GM19239 (cell line): ENCODE measurements around the gene ABCD4.
A peak's percentile ranks its signal among the peaks of the same experiment; 100 is the strongest.
"Not testable (repeated sequence)": the region's sequence is repeated elsewhere in the genome, so short reads cannot be mapped to it uniquely, and the experiment has no call there.

ENCODE experiments used
- DNase-seq: peaks from one replicate; pipeline ENCODE4 v3.0.0; 2011; ENCODE audit warnings: low spot score; ENCODE audit not compliant: insufficient read length
- FAIRE-seq: peaks from 2 replicates; lab custom pipeline; 2011; peaks lifted over from hg19 to GRCh38; lab: Jason Lieb, UNC

Gene ABCD4

DNA sequence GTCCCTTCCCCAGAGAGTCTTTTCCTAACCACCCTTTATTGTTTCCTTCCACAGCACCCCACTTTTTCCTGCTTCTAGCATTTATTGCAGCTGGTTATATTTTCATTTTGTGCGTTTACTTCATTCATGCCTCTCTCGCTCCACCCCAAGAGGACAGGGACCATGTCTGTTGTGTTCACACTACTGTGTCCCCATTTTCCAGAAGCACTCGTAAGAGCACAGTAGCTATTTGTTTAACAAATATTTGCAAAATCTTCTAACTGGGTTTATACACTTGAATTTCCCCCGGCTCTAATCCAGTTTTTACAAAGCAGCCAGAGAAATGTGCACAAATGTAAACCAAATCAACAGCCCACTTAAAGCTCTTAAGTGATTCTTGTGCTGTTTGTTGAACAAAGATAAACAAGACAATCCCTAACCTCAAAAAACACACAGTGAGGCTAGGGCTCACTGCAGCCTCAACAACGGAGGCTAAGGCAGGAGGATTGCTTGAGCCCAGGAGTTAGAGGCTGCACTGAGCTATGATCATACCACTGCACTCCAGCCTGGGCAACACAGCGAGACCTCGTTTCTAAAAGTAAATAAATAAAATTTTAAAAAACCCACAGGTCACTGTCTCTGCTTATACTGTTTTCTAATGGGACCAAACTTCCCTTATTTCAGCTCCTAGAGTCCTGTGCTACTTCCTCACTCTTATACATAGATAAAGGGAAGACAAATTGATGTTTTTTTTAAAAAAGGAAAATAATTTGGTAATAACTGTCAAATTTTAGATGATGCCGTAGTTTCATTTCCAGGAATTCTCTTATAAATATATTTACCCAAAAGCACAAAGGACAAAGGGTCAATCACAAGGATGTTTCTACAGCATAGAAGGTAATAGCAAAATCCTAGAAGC, 6.6 kb upstream of the ABCD4 start:
- no peak for DNase-seq
- no peak for FAIRE-seq

DNA sequence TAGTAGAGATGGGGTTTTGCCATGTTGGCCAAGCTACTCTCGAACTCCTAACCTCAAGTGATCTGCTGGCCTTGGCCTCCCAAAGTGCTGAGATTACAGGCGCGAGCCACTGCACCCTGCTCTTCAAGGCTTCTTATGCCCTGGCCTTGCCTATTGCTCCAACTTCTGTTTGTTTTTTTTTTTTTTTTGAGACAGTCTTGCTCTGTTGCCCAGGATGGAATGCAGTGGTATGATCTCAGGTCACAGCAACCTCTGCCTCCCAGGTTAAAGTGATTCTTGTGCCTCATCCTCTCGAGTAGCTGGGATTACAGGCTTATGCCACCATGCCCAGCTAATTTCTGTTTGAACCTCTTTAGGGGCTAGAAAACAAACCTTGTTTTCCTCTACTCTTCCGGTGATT, 6.0 kb upstream of the ABCD4 start:
- DNase-seq, result no peak
- FAIRE-seq, result no peak

DNA sequence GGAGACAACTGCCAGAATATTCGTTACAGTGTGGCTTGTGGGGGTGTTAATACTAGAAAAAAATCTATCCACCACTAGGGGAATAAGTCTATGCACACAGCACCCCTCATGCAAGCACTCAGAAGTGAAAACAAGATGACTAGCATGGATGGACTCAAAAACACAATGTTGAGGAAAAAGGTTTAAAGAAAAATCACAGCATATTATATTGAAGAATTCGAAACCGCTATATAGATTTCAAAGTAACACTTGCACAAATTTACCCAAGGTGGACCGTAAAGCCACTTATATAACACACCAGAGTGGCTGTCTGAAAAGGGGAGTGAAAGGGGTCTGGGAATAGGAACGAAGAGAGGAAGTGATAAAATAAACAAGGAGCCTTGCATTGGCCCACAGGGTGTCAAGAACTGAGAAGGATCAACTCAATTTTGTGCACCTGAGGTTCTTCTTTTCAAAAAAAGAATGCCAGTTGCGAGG, 544 bp downstream of the ABCD4 start:
- DNase-seq (peak; percentile 57), FAIRE-seq (peak; percentile 69)

DNA sequence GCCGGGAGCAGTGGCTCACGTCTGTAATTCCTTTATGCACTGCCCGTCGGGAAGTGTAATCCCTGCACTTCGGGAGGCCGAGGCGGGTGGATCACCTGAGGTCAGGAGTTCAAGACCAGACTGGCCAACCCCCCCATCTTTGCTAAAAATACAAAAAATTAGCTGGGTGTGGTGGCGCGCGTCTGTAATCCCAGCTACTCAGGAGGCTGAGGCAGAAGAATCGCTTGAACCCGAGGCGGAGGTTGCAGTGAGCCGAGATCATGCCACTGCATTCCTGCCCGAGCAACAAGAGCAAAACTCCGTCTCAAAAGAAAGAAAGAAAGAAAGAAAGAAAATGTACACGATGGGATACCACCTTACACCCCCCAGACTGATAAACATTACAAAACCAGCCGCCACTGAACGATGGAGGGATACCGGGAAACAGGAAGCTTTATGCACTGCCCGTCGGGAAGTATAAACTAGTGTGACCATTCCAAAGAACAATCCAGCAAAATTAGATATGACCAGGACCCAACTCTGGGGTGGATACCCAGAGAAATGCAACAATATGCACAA, 1.1 kb downstream of the ABCD4 start:
- no peak for FAIRE-seq
- DNase-seq, result no peak

DNA sequence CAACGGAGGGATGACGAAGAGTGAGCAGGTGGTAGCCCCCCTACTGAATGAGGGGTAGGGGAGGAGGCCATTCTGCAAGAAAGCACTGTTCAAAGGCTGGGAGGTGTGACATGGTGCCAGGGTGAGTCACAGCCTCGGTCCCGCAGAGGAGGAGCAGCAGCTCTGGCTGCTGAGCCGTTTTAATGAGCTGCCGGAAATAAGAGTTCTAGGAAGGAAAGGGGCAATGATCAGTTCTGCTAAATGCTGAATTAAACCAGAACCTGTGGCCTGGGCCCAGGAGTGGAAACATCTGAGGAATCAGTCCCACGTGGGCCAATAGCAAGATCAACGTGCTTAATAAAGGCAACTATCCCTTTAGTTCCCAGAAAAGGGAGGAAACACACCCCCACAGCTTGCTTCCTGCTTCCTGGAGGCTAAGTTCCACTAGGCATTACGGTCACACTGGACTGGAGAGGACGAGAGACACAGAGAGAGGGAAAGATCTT, 3.6 kb downstream of the ABCD4 start:
- FAIRE-seq (no peak), DNase-seq (no peak)

DNA sequence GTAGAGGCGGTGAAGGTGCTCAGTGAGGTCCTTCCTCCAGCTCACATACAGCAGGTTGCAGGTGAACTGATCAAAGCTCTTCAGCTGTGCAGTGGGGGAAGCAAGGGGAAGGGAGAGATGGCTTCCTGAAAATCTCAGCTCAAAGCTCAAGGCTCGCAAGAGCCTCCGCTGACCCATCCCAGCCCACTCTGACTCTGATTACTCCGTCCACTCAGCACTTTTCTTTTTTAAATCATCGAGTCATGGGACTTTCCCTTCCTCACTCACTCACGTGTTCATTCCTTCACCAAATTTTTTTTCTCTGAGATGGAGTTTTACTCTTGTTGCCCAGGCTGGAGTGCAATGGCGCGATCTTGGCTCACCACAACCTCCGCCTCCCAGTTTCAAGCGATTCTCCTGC, 4.7 kb downstream of the ABCD4 start:
- DNase-seq, result no peak
- FAIRE-seq, result no peak

DNA sequence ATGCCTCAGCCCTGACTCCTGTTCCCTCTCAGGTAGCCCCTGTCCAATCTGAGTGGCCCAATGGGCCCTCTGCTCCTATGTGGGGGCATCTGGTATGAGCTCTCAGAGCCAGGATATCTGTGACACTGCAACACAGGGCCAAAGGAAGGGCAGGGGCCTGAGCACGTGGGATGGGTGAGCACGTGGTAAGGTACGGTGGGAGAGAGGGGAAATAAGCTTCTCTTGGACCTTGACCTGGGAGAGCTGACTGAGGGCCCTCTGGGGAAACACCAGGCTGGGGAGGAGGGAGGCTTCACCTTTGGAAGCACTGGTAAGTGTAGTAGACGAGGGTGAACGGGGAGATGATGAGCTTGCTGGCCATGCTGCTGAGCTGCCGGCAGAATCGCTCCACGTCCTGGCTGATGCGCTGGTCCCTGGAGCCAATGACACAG, 6.7 kb downstream of the ABCD4 start:
- FAIRE-seq (no peak), DNase-seq (no peak)

DNA sequence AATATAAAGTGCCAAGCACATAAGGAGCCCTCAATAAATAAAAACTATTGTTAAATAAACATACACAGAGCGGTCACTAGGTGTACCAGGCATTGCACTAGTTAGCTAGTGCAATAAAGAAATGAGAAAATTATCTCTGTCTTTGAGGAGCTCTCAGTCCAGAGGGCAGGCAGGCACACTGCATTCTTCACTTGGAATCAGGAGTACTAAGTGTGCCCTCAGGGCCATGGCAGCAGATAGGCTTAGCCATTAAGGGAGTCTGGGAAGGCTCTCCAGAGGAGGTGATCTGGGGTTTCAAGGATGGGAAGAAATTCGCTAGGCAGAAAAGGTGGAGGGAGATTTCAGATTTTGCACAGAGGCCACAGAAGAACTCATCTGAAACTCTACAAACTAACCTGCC, 9.1 kb downstream of the ABCD4 start:
- DNase-seq, result no peak
- FAIRE-seq, result no peak

DNA sequence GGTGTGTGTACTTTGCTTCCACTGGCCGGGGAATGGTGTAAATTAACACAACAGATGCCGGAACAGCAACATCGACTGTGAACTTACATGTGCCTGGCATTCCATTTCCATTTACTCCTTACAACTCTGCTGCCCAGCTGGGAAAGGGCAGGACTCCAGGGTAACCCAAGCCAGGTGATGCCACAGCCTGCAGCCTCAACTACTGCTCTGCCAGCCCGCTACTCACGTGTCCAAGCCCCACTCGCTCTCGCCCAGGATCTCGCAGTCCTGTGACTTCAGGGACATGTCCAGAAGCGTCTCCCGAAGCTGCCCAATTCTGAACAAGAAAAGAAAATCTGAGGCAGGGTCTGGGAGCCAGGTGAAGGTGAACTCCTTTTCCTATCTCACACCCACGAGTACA, 10.7 kb downstream of the ABCD4 start:
- DNase-seq, result no peak
- FAIRE-seq, result no peak

DNA sequence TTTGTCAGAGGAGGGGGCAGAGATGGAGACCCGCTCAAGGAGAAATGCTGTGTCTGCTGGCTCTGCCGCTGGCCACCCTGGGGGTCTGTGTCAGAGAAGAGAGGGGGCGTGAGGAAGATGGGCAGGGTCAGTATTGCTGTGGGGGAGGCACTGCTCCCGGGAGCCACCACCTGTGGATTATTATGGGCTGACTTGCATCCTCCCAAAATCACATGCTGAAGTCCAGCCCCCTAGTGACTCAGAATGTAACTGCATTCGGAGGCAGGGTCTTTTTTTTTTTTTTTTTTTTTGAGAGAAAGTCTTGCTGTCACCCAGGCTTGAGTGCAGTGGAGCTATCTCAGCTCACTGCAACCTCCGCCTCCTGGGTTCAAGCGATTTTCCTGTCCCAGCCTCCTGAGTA, 12.3 kb downstream of the ABCD4 start:
- FAIRE-seq (peak; percentile 78), DNase-seq (peak; percentile 30)

DNA sequence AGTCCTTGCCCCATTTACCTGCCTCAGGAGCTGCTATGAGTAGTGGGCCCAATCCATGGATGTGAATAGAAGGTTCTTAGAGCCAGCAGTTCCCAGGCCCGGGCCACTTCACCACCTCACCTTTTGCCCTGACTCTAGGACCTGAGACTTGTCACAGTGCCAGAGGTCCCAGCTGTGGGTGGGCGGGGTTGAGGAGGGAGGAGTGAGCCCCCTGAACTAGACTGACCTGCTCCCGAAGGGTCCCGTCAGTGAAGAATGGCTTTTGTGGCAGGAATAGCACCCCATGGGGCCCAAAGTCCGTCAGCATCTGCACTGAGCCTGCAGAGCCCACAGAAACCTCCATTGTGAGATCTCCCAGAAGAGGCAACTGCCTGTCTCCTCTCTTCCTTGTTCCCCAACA, 12.9 kb downstream of the ABCD4 start:
- FAIRE-seq (no peak), DNase-seq (no peak)

DNA sequence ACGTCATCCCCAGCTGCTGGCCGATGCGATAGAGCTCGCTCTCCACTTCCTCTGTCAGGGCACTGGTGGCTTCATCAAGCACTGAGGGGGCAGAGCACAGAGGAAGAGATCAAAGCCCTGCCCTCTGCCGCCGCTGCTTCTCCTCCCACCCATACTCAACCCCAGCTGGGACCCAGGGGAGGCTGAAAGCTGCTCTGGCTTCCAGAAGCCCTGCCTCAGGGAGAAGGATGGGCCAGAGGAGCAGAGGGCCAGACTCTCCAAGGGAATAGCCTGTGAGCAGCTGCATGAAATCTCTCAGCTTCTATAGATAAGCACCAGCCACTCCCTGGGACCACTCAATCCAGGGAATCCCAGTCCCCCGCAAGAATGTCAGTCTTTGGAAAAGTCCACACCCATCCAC, 16.0 kb downstream of the ABCD4 start:
- DNase-seq (no peak), FAIRE-seq (no peak)

DNA sequence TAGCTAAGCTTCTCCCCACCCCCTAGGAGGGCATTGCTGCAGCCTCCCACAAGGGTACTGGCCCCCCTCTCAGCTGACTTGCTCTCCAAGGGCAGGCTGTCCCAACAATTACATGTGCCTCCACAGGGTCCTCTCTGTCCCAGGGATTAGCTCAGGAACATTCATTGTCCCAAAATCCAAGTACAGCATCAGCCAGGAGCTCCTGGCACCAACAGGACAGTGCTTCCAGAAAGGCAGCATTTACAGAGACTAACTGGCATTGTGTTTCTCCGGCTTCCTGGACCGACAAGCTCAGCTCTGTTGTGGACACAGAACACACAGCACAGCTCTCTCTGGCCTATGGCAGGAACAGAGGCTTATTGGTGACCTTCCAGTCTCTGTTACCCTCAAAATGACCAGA, 21.7 kb downstream of the ABCD4 start:
- no peak for FAIRE-seq
- DNase-seq, result no peak

DNA sequence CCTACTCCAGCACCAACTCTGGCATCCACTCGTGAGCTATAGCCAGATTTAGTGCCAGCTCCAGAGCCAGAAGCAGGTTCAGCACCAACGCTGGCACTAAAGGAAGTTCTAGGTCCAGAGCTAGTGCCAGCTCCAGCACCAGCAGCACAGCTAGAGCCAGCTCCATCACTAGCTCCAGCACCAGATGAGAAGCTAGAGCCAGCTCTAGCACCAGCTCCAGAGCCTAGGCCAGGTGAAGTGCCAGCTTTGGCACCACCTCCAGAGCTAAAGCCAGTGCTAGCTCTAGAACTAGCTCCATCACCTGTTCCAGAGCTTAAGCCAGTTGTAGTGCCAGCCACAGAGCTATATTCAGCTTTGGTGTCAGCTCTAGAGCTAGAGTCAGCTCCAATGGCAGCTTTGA, 24.7 kb downstream of the ABCD4 start:
- no peak for FAIRE-seq
- no peak for DNase-seq

DNA sequence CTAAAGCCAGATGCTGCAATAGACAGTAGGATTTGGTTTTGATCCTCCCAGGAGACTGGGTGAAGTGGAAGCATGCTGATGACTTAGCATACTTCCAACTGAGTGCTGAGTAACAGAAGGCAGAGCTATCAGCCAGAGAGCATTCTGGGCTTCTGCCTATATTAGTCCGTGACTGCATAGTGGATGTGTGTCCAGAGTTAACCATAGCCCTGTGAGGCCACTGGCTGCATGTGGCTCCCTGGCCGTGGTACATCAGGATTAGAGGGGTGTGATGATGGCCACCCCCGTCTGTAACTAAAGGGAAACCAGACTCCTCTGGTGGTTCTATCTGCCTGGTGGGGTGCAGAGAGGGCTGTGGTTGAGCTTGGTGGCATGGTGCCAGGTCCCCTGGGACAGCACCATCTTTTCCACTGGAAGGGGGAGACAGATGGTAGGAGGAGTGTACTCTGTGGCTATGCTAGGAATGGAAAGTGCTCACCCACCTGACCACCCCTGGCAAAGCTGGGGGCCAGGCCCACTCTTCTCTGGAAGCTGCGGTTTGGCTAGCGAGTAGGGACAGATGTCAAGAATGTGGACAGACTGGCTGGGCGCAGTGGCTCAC, 27.4 kb downstream of the ABCD4 start:
- DNase-seq, result no peak
- FAIRE-seq, result no peak

DNA sequence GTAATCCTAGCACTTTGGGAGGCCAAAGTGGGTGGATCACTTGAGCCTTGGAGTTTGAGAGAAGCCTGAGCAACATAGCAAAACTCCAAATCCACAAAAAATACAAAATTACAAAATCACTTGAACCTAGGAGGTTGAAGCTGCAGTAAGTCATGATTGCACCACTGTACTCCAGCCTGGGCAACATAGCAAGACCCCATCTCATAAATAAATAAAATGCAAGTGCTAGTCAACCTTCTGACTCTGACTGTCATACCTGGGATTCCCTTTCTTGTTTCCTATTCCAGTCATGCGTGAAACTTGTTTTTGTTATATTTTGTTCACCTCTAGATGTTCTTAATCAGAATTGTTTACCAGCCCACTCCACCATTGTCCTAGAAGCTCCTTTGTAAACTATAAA, 31.4 kb downstream of the ABCD4 start:
- no peak for DNase-seq
- no peak for FAIRE-seq

DNA sequence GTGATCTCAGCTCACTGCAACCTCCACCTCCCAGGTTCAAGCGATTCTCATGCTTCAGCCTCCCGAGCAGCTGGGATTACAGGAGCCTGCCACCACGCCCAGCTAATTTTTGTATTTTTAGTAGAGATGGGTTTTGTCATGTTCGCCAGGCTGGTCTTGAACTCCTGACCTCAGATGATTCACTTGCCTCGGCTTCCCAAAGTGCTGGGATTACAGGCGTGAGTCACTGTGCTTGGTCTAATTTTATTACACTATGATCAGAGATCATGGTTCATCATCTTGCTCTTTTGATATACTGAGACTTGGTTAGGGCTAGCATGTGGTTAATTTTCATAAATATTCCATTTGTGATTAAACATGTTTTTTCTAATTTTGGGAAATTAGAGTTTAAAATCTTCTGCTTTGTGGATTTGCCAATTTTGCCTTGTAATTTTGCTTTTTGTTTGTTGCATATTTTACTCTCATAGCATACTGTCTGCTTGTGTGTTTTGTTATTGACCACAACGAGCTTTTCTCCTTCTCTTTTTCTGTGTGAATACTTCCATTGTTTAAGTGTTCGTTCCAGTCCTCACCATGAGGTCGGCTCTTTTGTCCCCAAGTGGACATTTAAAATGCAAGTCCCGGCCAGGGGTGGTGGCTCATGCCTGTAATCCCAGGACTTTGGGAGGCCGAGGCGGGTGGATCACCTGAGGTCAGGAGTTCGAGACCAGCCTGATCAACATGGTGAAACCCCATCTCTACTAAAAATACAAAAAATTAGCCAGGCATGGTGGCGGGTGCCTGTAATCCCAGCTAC, 32.2 kb downstream of the ABCD4 start:
- not testable (repeated sequence) for DNase-seq, FAIRE-seq

DNA sequence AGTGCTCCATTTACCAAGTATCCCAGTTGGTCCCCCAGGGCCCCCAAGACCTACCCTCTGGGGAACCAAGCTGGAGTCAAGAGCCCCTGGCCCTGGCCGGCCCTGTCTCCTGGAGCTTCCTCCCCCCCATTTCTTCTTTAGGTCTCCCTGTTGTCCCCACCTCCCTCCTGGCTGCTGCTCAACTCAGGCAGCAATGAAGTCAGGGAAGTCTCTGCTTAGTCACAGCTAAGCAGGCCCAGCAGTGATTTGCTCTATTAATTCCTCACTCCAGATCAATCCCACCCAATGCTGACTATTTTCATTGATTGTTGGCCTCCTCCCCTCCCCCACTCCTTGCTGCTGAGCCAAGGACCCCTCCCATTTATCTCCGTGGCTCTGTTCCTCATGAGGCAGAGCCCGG, 35.1 kb downstream of the ABCD4 start:
- no peak for FAIRE-seq

DNA sequence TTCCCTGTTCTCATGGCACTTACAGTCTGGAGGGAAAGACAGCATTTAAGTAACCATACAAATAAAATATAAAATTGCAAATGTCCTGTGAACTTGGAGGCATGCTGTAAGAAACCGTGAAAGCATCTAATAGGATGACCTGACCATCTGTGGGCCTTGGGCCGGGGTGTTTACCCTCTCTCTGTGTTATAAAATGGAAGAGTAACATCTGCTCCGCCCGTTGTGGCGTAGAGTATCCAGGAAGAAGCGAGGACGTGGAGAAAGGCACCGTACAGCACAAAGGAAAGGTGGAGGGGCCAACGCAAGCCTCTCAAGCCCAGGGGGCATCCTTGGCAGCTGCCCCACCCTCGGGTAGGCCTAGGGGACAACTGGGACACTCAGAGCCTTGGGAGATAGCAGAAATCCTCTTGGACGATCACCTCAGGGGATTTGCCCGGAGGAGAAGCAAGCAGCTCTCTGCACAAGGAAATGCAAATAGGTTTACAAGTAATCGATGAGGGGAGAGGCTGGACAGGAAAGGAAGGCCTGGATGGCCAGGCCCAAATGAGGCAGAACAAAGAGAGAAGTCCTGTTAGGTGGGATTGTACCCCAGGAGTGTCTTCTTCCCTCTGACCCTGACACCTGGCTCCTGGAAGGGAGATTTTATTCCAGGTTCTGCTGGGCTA, 37.3 kb downstream of the ABCD4 start:
- DNase-seq (no peak), FAIRE-seq (no peak)

More for the DNA sequence above, 35.1 kb downstream of the ABCD4 start:
- DNase-seq, result no peak

DNA sequence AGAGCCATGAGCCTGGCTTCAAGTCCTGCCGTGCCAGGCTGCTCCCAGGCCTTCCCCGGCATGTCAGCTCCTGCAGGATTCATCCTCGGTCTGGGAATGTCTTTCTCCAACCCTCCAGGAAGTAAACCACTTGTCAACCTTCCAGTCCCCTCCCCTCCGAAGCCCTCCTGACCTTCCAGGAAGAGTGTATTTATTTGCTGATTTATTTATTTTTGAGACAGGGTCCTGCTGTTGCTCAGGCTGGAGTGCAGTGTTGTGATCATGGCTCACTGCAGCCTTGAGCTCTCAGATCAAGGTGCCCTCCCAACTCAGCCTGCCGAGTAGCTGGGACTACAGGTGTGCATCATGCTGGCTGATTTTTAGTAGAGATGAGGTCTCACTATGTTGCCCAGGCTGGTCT, 38.8 kb downstream of the ABCD4 start:
- no peak for DNase-seq
- FAIRE-seq, result no peak
